Adipocyte (in vitro differentiated cells): ENCODE data around the gene TGFBI.
A peak's percentile ranks its signal among the peaks of the same experiment; 100 is the strongest.

Experiments used
- DNase-seq: peaks from one replicate; pipeline ENCODE4 v3.0.0-alpha.2; 2015; ENCODE audit warnings: low read depth
- H3K27me3 ChIP-seq: replicated peaks from 2 replicates; pipeline ENCODE4 v1.7.0; 2013; ENCODE audit warnings: mild to moderate bottlenecking, low read length, moderate library complexity; ENCODE audit not compliant: control insufficient read depth, insufficient read depth
- H3K36me3 ChIP-seq: 2 replicates; pipeline ENCODE4 v1.7.0; 2013; ENCODE audit warnings: low read length, mild to moderate bottlenecking, moderate library complexity; ENCODE audit not compliant: control insufficient read depth, insufficient read depth, severe bottlenecking
- H3K4me1 ChIP-seq: 2 replicates; pipeline ENCODE4 v1.7.0; 2013; ENCODE audit warnings: mild to moderate bottlenecking, low read length, moderate library complexity; ENCODE audit not compliant: control insufficient read depth, insufficient read depth
- H3K4me3 ChIP-seq: 2 replicates; pipeline ENCODE4 v1.7.0; 2013; ENCODE audit warnings: mild to moderate bottlenecking, low read length, moderate library complexity
- H3K9ac ChIP-seq: 2 replicates; pipeline ENCODE4 v1.7.0; 2013; ENCODE audit warnings: mild to moderate bottlenecking, low read length, moderate library complexity
- H3K9me3 ChIP-seq: 2 replicates; pipeline ENCODE4 v1.7.0; 2013; ENCODE audit warnings: mild to moderate bottlenecking, low read length, moderate library complexity; ENCODE audit not compliant: control insufficient read depth

Gene TGFBI

GRCh38 chr5:136073714-136074529 lies 45.1 kb downstream of the TGFBI start:
- Histone ChIP-seq H3K4me1 (no peaks in the 10 kb centered on the region), H3K27me3 (no peaks in the 10 kb centered on the region), H3K36me3 (peaks cover 4% of the 10 kb centered on the region), H3K9ac (no peak overlapping the region), H3K9me3 (no peaks in the 10 kb centered on the region), H3K4me3 (no peak overlapping the region)
- no peak for DNase-seq

- Histone ChIP-seq H3K4me3 (no peak overlapping the region), H3K27me3 (no peaks in the 10 kb centered on the region), H3K36me3 (no peaks in the 10 kb centered on the region), H3K9ac (no peak overlapping the region), H3K9me3 (no peaks in the 10 kb centered on the region), H3K4me1 (peaks cover 5% of the 10 kb centered on the region)
- DNase-seq, result peak; percentile 53
Observed at GRCh38 chr5:136075466-136075891, 46.7 kb downstream of the TGFBI start.

DNA sequence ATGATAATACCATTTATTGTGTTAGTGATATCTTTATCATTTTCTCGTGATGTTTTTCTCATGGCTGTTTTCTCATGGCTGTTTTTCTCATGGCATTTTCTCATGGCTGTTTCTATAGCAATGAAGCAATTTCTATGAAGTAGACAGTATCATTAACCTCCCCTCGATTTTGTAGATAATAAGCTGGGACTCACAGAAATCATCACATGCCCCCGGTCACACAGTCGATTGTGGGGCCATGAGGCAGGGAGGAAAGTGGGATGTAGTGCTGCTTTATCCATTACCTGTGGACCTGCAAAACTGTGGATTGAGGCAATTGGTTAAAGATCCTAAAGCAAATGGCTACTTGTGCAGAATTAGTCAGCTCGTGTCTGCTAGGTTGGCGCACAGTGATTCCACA lies 47.3 kb downstream of the TGFBI start:
- no peak overlapping the region for H3K4me3 ChIP-seq
- no peaks in the 10 kb centered on the region for H3K9me3 ChIP-seq
- H3K36me3 ChIP-seq, result no peaks in the 10 kb centered on the region
- H3K9ac ChIP-seq, result no peak overlapping the region
- H3K4me1 ChIP-seq, result peaks cover 8% of the 10 kb centered on the region
- no peak for DNase-seq
- no peaks in the 10 kb centered on the region for H3K27me3 ChIP-seq

DNA sequence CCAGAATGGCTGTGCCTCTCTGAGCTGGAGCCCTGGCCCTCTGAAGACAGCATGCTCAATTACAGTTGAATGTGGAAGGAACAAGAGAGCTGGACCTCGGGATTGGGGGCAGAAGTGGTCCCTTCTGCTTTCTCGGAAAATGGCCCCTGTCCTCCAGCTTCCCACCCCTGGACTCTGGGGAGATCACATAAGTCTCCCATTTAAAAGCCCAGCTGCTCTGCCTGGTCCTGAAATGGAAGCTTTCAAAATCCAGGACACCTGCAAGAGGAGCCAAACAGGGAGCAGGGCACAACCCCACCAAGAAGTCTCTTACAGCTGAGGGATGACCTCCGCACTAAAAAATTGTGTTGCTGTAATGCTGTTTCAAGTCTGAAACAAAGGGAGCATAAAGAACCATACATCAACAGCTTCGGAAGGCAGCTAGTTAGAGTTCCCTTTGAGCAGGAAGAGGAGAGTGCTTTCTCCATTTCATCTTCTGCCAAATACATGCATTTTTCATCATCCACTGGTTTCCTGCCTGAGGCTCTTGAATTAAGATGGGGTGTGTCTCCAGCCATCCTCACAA lies 48.2 kb downstream of the TGFBI start:
- DNase-seq, result no peak

DNA sequence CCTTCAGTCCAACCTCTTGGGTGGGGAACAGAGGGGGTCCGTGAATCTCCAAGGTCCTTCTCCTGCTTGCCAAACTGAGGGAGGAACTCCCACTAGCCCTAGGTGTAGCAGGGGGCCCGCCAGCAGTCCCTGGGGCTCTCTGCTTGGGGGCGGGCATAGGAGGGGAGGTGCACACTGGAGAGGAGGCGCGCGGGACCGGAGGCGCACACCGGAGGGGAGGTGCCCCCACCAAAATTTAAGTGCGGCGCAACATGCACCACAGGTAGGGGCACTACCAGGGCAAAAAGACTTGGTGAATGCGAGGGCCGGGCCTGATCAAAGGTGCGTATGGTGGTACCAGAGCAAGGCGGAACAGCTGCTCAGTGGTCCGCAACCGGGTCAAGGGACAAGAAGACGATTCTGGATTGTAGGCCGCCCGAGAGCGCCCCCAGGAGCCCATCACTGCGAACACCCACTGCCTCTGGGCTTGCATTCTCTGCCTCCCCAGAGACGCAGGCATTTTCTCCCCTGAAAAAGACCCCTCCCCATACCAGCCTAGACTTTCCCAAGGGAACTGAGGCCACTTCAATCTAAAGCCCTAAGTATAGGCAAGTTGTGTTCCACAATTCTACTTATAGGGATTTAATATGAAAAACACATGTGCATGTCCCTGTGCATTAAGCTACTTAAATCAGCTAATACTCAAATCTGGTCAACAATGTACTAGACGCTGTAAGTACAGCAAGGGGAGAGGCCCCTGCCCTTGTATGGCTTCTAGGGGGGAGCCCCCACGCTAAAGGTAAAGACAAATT lies 50.6 kb downstream of the TGFBI start:
- H3K27me3 ChIP-seq, result no peaks in the 10 kb centered on the region
- H3K4me1 ChIP-seq, result peaks cover 12% of the 10 kb centered on the region
- no peak for DNase-seq
- peak overlapping the region; percentile 79 for H3K9ac ChIP-seq
- H3K4me3 ChIP-seq, result peak overlapping the region; percentile 80
- H3K36me3 ChIP-seq, result no peaks in the 10 kb centered on the region
- H3K9me3 ChIP-seq, result no peaks in the 10 kb centered on the region

More for the DNA sequence above, 48.2 kb downstream of the TGFBI start:
- Histone ChIP-seq H3K4me1 (peaks cover 12% of the 10 kb centered on the region), H3K4me3 (no peak overlapping the region), H3K36me3 (no peaks in the 10 kb centered on the region), H3K9ac (no peak overlapping the region), H3K27me3 (no peaks in the 10 kb centered on the region), H3K9me3 (no peaks in the 10 kb centered on the region)

- no peaks in the 10 kb centered on the region for H3K9me3 ChIP-seq
- H3K36me3 ChIP-seq, result no peaks in the 10 kb centered on the region
- H3K9ac ChIP-seq, result peak overlapping the region; percentile 79
- H3K4me3 ChIP-seq, result peak overlapping the region; percentile 80
- no peaks in the 10 kb centered on the region for H3K27me3 ChIP-seq
- DNase-seq, result no peak
- H3K4me1 ChIP-seq, result peaks cover 12% of the 10 kb centered on the region
Observed at GRCh38 chr5:136080113-136080482, 51.3 kb downstream of the TGFBI start.

- H3K4me1 ChIP-seq, result peaks cover 12% of the 10 kb centered on the region
- H3K9me3 ChIP-seq, result no peaks in the 10 kb centered on the region
- H3K36me3 ChIP-seq, result no peaks in the 10 kb centered on the region
- H3K4me3 ChIP-seq, result peak overlapping the region; percentile 80
- H3K27me3 ChIP-seq, result no peaks in the 10 kb centered on the region
- peak overlapping the region; percentile 79 for H3K9ac ChIP-seq
- DNase-seq, result peak; percentile 97
Observed at GRCh38 chr5:136080483-136081216, 51.9 kb downstream of the TGFBI start.

- Histone ChIP-seq H3K4me1 (peaks cover 12% of the 10 kb centered on the region), H3K9ac (peak overlapping the region; percentile 79), H3K36me3 (no peaks in the 10 kb centered on the region), H3K9me3 (no peaks in the 10 kb centered on the region), H3K27me3 (no peaks in the 10 kb centered on the region), H3K4me3 (peak overlapping the region; percentile 80)
- no peak for DNase-seq
Observed at GRCh38 chr5:136081217-136081591, 52.4 kb downstream of the TGFBI start.

DNA sequence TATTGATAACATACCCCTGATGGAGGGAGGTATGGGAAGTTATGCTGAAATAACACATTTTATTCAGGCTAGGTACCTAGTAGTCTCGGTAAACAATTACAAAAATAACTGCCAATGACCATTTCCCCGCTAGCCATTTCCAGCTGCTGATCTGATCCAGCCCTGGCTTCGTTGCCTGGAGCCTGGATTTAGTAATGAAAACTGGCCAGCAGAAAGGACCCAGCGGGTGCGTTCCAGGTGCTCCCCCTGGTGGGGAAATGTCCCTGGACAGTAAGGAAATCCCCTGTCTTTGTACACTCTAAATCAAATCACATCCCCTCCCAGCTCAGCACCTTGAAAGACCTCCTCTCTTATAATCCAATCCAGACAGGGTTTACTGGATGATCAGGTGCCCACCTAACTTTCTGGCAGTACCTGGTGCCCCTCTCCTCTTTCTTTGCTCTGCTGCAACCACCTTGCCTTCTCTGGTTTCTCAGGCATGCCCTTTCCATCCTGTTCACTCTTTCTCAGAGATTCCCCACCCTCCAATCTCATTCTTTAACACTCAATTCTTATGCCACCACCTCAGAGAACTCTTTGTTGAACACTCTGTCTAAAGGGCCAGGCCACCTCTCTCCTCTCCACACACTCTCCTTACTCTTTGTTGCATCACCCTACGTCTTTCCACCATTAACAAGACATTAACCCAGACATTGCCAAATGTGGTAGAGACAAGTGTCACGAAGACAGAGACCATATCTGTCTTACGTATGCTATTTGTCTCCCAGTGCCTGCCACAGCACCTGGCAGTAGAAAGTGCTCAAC lies 53.8 kb downstream of the TGFBI start:
- Histone ChIP-seq H3K36me3 (no peaks in the 10 kb centered on the region), H3K9ac (no peak overlapping the region), H3K4me1 (peaks cover 21% of the 10 kb centered on the region), H3K27me3 (no peaks in the 10 kb centered on the region), H3K4me3 (no peak overlapping the region), H3K9me3 (no peaks in the 10 kb centered on the region)
- peak; percentile 94 for DNase-seq

DNA sequence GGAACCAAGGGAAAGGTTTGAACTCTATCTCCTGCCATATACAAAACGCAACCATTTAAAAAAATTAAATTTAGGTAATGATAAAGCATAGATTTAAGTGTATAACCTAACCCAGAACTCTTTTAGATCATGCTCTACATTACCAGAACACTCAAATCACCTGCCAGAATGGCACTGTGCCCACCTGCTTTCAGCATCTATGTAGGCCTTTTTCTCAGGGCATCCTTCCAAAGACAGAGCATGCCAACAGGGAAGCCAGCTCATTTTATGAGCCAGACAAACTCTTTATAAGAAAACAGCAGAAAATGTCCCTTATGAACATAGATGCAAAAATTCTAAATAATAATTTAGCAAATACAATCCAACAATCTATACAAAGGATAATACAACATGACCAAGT lies 55.9 kb downstream of the TGFBI start:
- no peak overlapping the region for H3K4me3 ChIP-seq
- no peak for DNase-seq
- H3K9ac ChIP-seq, result no peak overlapping the region
- no peaks in the 10 kb centered on the region for H3K9me3 ChIP-seq
- no peaks in the 10 kb centered on the region for H3K27me3 ChIP-seq
- peaks cover 34% of the 10 kb centered on the region for H3K4me1 ChIP-seq
- no peaks in the 10 kb centered on the region for H3K36me3 ChIP-seq
